NCI-H2171 (cell line): ENCODE results near the gene LAMP2.

Experiments used
- DNase-seq: peaks from one replicate; lab custom pipeline; 2025; lab: John Stamatoyannopoulos, UW

The LAMP2 gene

DNA sequence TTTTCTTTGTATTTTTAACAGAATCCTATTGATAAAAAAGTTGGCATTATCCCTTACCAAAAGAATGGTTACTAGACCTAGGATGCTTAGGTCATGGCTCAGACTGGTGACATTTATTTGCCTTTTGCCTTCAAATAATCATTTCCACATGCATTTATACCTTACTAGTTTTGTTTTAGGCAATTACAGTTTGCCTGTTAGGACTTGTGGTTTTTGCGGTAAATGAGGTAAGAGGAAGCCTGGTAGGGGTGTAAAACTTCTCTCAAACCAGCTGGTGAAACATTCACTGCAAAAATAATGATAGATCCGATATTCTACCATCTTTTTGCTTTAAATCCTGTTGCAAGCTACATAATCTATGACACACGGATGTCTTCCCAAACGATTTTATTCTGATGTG, 12.1 kb downstream of the LAMP2 start:
- DNase-seq = no peak

DNA sequence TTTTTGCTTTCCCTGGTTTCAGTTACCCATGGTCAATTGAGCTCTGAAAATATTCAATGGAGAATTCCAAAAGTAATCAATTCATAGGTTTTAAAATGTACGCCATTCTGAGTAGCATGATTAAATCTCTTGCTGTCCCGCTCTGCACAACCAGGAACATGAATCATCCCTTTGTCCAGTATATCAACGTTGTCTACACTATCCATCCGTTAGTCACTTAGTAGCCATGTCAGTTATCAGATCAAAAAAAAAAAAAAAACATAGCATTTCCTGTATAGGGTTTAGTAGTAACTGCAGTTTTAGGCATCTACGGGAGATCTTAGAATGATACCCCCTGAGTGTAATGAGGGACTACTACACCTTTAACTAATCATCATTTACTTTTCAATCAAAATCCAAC, 15.1 kb downstream of the LAMP2 start:
- DNase-seq = no peak

DNA sequence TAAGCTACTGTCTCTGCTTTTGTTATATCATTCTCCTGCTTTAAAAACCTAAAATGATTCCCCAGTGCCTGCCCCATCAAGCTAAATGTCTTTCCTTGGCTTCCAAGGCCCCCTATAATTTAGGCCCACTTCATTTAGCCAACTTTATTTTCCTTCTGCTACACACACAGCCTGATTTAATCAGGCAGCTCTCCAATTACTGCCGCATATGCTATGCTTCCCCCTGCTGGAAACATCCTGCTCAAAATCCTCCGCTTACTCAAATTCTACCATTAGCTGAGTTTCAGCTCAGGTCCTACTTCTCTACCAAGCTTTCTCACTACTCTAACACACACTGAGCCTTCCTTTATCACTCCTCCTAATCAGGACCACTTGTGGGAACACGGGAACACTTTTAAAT, 17.0 kb downstream of the LAMP2 start:
- peak; percentile 1 for DNase-seq

DNA sequence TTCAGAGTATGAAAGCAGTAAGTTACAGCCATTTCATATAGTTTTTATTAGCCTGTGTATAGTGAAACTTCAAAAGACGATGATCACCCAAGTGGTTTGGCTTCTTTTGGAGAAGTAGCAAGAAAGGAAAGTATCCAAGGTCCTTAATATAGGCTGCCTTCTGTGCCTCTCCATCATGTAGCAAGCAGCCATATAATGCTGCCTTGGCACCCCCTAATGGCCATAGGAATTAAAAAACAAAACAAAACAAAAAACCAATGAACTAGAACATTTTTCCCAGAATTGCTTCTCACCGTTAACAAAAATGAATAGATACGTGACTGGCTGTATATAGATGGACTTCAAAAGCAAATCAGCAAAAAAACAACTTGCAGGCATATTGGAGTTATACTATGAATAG, 18.9 kb downstream of the LAMP2 start:
- DNase-seq = no peak

DNA sequence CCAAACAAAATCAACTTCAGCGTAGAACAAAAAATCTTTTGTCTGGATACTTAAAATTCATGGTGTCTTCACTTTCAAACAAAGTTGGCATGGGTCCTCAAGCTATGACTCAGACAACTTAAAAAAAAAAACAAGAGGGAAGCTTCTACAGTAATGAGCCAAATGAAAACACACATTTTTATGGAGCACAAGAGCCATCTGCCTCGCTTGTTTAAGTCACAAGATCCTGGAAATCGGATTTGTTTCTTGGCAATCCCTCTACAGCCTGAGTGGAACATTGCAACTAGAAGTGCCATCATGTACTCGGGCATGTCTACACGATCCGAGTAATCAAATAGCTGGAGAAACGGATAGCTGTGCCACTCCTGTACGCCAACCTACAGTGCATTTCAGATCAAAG, 22.6 kb downstream of the LAMP2 start:
- no peak for DNase-seq

DNA sequence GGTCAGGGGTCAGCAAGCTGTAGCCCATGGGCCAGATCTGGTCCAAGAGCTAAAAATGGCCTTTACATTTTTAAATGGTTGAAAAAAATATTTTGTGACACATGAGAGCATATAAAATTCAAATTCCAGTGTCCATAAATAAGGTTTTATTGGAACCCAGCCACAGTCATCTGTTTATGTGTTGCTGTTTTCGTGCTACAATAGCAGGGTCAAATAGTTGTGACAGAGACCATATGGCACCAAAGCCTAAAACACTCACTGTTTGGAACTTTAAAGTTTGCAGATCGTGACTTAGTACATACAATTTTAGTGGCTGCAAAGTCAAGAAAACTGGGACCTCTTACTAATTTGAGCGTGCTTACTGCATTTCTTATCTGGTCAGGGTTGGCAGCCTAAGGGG, 29.2 kb downstream of the LAMP2 start:
- DNase-seq = no peak

DNA sequence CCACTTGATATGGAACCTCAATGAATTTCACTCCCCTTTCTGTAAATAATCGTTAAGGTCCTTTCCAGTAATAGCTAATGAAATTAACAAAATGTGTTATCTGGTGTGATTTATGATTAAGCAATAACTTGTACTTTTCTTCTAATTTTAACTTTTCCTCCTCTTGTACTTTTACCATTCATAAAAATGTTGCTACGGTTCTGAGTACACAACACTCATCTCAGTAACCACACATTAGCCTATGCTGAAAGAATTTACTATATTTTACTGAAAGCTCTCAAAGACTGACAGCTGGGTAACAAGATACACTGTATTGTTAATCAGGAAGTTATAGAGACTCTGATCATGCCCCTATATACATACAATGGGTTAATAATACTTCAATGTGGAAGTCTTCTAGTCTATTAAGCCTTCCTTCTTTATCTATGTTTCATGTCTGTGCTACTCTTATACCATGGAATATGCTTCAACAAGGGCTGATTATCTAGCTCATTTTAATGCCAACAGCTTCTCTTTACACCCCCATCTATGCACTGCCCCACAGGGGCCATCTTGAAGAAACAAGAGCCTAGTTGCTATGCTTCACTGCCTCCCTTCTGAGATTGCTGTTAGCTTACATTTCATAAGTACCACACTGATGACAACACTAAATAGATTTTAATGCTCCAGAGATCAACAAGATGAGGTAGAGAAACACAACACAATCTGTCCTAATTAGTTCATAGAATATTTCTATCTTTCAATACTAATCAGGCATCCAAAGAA, 39.1 kb downstream of the LAMP2 start:
- DNase-seq = peak; percentile 0

DNA sequence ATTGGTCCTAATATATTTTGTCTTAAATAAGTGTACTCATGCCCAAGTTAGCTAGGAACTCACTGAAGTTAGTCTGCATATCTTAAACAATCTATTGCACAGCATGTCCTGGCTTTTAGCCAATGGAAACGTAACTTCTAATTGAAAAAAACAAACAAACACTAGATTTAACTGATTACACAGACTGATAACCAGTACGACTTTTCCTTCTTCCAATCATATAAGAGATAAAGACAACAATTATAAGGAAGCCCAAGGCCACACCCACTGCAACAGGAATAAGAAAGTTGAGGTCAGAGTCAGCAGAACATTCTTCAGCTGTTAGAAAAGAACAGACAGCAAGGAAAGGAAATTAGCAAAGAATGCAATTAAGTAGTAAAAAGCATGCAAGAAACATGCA, 40.8 kb downstream of the LAMP2 start:
- DNase-seq = no peak

DNA sequence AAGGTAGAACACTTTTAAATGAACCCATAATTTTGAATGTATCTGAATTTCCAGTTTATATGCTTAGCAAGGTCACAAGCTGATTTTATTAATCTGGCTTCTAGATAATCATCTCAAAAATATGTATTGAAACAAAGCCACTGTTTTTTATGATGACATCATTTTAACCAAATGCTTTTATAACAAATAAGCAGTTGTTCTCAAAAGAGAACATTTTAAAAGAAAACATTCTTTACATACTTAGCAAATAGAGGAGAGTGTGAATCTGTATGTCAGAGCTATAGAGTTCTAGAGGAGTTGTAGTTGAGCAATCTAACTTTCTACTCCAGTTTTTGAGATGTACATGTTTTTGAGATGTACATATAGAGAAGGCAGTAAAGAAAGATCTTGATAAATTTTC, 42.5 kb downstream of the LAMP2 start:
- DNase-seq = no peak

DNA sequence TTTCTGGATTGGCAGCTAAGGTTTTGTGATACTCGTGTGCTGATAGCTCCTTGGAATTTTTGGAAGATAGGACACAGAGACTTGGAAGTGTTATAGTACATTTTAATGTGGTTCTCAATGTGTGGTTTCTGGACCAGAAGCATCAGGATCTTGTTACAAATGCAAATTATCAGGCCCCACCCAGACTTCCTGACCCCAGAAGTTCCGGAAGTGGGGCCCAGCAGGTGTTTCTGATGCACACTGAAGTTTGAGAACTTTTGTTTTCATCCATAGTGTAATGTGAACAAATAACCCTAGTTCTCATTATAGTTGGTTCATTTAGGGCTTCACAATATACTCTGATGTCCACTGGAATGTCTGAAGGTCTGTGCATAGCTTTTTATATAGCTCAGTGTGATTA, 49.6 kb downstream of the LAMP2 start:
- DNase-seq = no peak

DNA sequence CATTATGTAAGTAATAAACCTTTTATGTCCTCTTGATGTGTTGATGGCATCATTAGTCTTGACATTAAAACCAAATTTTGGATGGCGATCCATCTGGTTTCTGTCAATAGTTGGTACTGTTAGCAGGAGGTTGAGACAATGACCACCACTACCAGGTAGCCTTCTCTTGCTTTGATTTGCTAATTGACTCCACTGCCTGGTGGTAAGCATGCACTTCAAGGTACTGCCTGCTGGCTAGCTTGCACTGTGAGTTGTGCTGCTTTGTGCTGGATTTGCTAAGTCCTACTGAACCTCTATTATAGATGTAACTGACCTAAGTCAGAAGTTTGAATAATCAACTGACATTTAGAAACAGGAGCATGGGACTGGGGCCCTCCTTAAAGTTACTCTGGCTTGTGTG, 60.9 kb downstream of the LAMP2 start:
- no peak for DNase-seq

DNA sequence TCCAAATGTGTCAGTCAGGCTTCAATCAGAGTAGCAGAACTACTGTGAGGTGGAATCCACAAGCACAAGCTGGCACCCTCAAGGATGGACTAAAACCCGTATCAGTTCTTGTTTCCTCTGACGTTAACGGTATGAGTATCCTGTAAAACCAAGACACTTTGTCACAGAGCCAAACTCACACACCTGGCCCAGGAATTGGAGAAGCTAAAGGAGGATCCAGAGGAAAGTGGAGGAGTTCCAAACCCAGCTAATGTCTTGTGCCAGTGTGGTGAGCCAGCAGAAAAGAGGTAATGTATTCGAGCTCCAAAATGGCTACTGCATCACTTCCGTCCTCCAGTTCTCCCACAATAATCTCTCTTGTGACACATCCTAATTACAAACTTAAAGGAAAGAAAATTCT, 62.5 kb downstream of the LAMP2 start:
- DNase-seq = no peak

DNA sequence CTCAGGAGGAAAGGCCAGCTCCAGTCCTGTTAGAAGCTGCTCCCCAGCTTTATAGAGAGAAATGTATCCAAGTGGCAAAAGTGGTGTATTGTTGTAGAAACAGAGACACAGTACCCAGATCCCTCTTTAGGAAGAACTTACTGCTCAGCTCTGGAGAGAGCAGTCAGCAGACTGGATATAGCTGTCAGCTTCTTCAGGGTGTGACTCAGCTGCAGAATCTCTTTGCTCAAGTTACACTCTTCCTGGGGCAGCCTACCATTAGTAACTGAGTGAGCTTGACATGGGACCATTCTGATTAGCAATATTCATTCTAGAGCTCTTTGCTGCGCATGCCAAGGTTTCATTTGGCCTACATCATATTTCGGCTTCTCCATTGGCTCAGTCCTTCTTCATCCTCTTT, 66.7 kb downstream of the LAMP2 start:
- DNase-seq = no peak

DNA sequence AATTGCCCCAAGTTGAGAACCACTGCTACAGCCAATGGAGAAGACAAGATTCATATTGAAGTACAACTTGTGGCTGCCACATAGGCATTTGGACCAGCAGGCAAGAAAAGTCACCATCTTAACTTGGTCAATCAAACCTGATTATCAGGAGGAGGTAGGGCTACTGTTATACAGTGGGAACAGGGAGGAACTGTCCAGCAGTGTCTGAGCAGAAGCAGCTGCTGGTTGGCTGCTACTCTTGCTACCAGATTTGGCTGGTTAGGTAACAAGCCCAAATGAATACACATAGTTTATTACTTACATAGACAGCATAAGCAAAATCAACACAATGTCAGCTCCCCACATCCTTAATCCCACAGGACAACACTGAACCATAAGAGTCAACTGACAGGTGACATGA, 67.8 kb downstream of the LAMP2 start:
- no peak for DNase-seq

DNA sequence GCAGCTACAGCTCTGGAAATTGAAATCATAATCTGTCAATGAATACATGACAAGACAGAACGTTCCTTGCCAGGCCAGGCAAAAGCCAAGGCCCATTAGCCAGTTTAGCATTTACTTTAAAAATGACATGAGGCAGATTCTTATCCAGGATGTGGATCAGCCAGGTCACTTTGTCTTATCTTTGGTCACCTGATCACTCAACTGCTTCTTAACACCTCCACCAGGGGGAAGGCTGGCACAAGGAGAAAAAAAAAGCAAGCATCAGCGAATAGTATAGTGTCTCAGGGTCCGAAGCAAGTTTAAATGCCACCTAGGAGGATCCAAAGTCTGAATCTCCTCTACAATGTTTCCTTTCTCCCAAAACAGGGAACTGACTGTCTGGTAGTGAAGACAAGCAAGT, 88.4 kb downstream of the LAMP2 start:
- DNase-seq = no peak

DNA sequence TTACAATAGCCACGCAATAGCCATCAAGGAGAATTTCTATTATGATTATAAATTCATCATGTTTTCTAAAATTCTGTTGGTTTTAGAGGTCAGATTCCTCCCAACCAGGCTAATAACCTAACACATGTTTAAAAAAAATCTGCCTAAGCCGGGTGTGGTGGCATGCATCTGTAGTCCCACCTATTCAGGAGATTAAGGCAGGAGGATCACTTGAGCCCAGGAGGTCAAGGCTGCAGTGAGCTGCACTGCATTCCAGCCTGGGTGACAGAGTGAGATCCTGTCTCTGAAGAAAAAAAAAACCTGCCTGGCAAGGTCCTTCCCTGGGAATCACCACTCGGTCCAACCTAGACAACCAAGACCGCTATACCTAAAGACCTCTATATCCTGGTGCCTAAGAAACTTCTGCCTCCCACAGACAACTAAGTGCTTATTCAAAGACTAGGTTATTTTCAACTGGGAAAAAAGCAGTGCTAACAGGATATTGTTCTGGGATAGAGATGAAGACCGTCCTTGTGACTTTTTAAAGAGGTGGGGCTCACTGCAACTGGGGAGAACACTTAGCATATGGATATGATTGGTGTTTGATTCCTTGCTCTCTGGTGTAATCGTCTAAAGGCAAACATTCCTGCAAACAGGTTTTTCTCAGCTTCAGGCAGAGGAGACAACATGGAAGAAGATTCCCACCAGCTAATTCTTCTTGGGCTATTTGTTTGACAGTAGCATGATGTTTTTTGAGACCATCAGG, 89.0 kb downstream of the LAMP2 start:
- no peak for DNase-seq

DNA sequence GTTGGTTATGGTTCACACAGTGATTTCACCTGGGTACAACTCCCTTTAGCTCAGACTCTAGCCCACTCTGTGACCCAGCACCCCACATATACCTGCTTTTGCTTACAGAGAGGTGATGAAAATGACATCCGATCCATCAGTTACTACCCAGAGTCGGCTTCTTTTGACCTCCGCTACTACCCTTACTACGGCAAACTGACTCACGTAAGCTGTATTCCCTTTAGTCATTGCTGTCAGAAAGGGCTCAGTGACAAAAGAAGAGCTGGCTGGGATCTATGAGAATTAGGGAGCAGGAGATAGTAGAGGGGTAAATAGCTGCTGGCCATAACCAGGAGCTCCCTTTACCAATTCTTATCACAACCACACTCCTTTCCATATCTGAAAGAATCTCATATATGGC, 90.5 kb downstream of the LAMP2 start:
- no peak for DNase-seq
